Endothelial cell of umbilical vein (primary cell): ENCODE data around the gene VDR.
A peak's percentile ranks its signal among the peaks of the same experiment; 100 is the strongest.

ENCODE experiments used
- CTCF ChIP-seq, 2 donors: IDR thresholded peaks; 1 replicate in 1 of 2; 2 replicates in 1 of 2; pipeline ENCODE4 v1.5.1; 2011; ENCODE audit warnings: low read length in 2 of 2, mild to moderate bottlenecking in 2 of 2, moderate library complexity in 2 of 2, control low read depth in 1 of 2, inconsistent platforms in 1 of 2, low read depth in 1 of 2; ENCODE audit not compliant: insufficient read depth in 1 of 2; ENCODE audit errors: extremely low read depth in 1 of 2
- POLR2A ChIP-seq: IDR thresholded peaks from 2 replicates; pipeline ENCODE4 v1.6.1; 2012; ENCODE audit warnings: low read depth, mild to moderate bottlenecking, control low read depth, low read length
- POLR2AphosphoS5 ChIP-seq: IDR thresholded peaks from 2 replicates; pipeline ENCODE4 v1.6.1; 2012; ENCODE audit warnings: low read depth, mild to moderate bottlenecking, control low read depth, low read length, moderate library complexity; ENCODE audit not compliant: insufficient read depth

- TF ChIP-seq CTCF (IDR thresholded peaks at IDR 0.05; ENCODE audit: extremely low read depth in 1 of 2, insufficient read depth in 1 of 2, low read depth in 1 of 2, low read length in 2 of 2) (peak; percentile 18 to 66), POLR2AphosphoS5 (no peak), POLR2A (no peak)
Observed at GRCh38 chr12:47941871-47942613, 37.2 kb upstream of the VDR start.
